ENCODE results near the gene MACROD2. TPM values are rescaled to one million over a fixed set of nuclear protein-coding genes. Genes with fewer than 3 reads are reported as not detected.
"Not testable (repeated sequence)": the region's sequence is repeated elsewhere in the genome, so short reads cannot be mapped to it uniquely, and the experiment has no call there.

MACROD2 gene
- total RNA-seq, 1 donor from 2014 or later: 6.4 TPM

GRCh38 chr20:14919501-14920081 lies 924.3 kb downstream of the MACROD2 start:
- no peak for DNase-seq (ENCODE audit: low read depth, low spot score)
- no peaks in the 10 kb centered on the region for H3K36me3 Mint-ChIP-seq (ENCODE audit: low read depth)
- no peak overlapping the region for H3K4me3 Mint-ChIP-seq
- H3K27me3 Mint-ChIP-seq (ENCODE audit: low read depth): no peaks in the 10 kb centered on the region
- H3K9me3 Mint-ChIP-seq: no peaks in the 10 kb centered on the region
- no peak for TF ChIP-seq CTCF (conservative IDR thresholded peaks at IDR 0.05)
- peak overlapping the region; percentile 57 for H3K27ac Mint-ChIP-seq (ENCODE audit: unreplicated experiment)
- H3K4me1 Mint-ChIP-seq: peaks cover 25% of the 10 kb centered on the region

- H3K36me3 Mint-ChIP-seq (ENCODE audit: low read depth): no peaks in the 10 kb centered on the region
These were observed 926.2 kb downstream of the MACROD2 start for GRCh38 chr20:14921513-14921912.

GRCh38 chr20:14922503-14923267 lies 927.4 kb downstream of the MACROD2 start:
- no peak overlapping the region for H3K27ac Mint-ChIP-seq (ENCODE audit: unreplicated experiment)
- no peak for DNase-seq (ENCODE audit: low read depth, low spot score)
- no peak overlapping the region for H3K4me3 Mint-ChIP-seq
- H3K27me3 Mint-ChIP-seq (ENCODE audit: low read depth): no peaks in the 10 kb centered on the region
- H3K9me3 Mint-ChIP-seq: peaks cover 2% of the 10 kb centered on the region
- peaks cover 25% of the 10 kb centered on the region for H3K4me1 Mint-ChIP-seq
- TF ChIP-seq CTCF (conservative IDR thresholded peaks at IDR 0.05): no peak
- no peaks in the 10 kb centered on the region for H3K36me3 Mint-ChIP-seq (ENCODE audit: low read depth)

More at GRCh38 chr20:14921513-14921912, 926.2 kb downstream of the MACROD2 start:
- Mint-ChIP-seq H3K4me3 (no peak overlapping the region), H3K4me1 (peaks cover 25% of the 10 kb centered on the region), H3K27ac (ENCODE audit: unreplicated experiment) (no peak overlapping the region), H3K27me3 (ENCODE audit: low read depth) (no peaks in the 10 kb centered on the region), H3K9me3 (no peaks in the 10 kb centered on the region)
- TF ChIP-seq CTCF (conservative IDR thresholded peaks at IDR 0.05): no peak
- DNase-seq (ENCODE audit: low read depth, low spot score): no peak

GRCh38 chr20:14924433-14924832 lies 929.1 kb downstream of the MACROD2 start:
- no peak for TF ChIP-seq CTCF (conservative IDR thresholded peaks at IDR 0.05)
- Mint-ChIP-seq H3K4me1 (peaks cover 18% of the 10 kb centered on the region), H3K9me3 (peaks cover 4% of the 10 kb centered on the region), H3K36me3 (ENCODE audit: low read depth) (no peaks in the 10 kb centered on the region), H3K27ac (ENCODE audit: unreplicated experiment) (no peak overlapping the region), H3K4me3 (no peak overlapping the region), H3K27me3 (ENCODE audit: low read depth) (no peaks in the 10 kb centered on the region)
- no peak for DNase-seq (ENCODE audit: low read depth, low spot score)

GRCh38 chr20:14925300-14925699 lies 930.0 kb downstream of the MACROD2 start:
- H3K9me3 Mint-ChIP-seq: peaks cover 4% of the 10 kb centered on the region
- no peak overlapping the region for H3K27ac Mint-ChIP-seq (ENCODE audit: unreplicated experiment)
- no peak for DNase-seq (ENCODE audit: low read depth, low spot score)
- no peaks in the 10 kb centered on the region for H3K36me3 Mint-ChIP-seq (ENCODE audit: low read depth)
- peaks cover 11% of the 10 kb centered on the region for H3K4me1 Mint-ChIP-seq
- no peak for TF ChIP-seq CTCF (conservative IDR thresholded peaks at IDR 0.05)
- H3K4me3 Mint-ChIP-seq: no peak overlapping the region
- H3K27me3 Mint-ChIP-seq (ENCODE audit: low read depth): no peaks in the 10 kb centered on the region

- not testable (repeated sequence) for H3K9me3 Mint-ChIP-seq, H3K4me3 Mint-ChIP-seq
- peaks cover 11% of the 10 kb centered on the region for H3K4me1 Mint-ChIP-seq
These were observed 931.1 kb downstream of the MACROD2 start for GRCh38 chr20:14926436-14926835.

More at GRCh38 chr20:14926436-14926835, 931.1 kb downstream of the MACROD2 start:
- H3K27ac Mint-ChIP-seq (ENCODE audit: unreplicated experiment); H3K36me3 Mint-ChIP-seq (ENCODE audit: low read depth); H3K27me3 Mint-ChIP-seq (ENCODE audit: low read depth); DNase-seq (ENCODE audit: low read depth, low spot score): not testable (repeated sequence)

Measured in neural crest cell (in vitro differentiated cells).